Central memory CD8-positive, alpha-beta T cell (primary cell): Measurements from ENCODE around the gene FGB.

Source experiments
- ATAC-seq: fragments of 150-1000 bp; cut with Tn5 transposase; replicated peaks from 2 replicates; pipeline ENCODE4 v1.10.0; 2022; ENCODE audit warnings: mild to moderate bottlenecking, moderate FRiP score, moderate number of reproducible peaks; ENCODE audit not compliant: poor library complexity, severe bottlenecking; ENCODE audit errors: extremely low read depth
- DNase-seq, 2 donors: peaks; one replicate each; pipeline ENCODE4 v3.0.0; 2021; ENCODE audit warnings: low spot score in 2 of 2
- H3K27ac Mint-ChIP-seq: one replicate; pipeline ENCODE4 v1.8.0; 2022; ENCODE audit warnings: low read depth, mild to moderate bottlenecking, moderate library complexity, mixed read lengths
- H3K27me3 Mint-ChIP-seq: one replicate; pipeline ENCODE4 v1.8.0; 2022; ENCODE audit warnings: mixed read lengths
- H3K36me3 Mint-ChIP-seq: one replicate; pipeline ENCODE4 v1.8.0; 2022; ENCODE audit warnings: mild to moderate bottlenecking, moderate library complexity, mixed read lengths; ENCODE audit not compliant: insufficient read depth
- H3K4me1 Mint-ChIP-seq: one replicate; pipeline ENCODE4 v1.8.0; 2022; ENCODE audit warnings: mixed read lengths
- H3K4me3 Mint-ChIP-seq: one replicate; pipeline ENCODE4 v1.8.0; 2022; ENCODE audit warnings: mild to moderate bottlenecking, moderate library complexity, mixed read lengths
- H3K9me3 Mint-ChIP-seq: one replicate; pipeline ENCODE4 v1.8.0; 2022; ENCODE audit warnings: mixed read lengths

The FGB gene

GRCh38 chr4:154606728-154607723 is 44.2 kb downstream of the FGB start:
- Mint-ChIP-seq H3K27ac (no peak overlapping the region), H3K4me3 (no peak overlapping the region), H3K9me3 (no peaks in the 10 kb centered on the region), H3K36me3 (no peaks in the 10 kb centered on the region), H3K4me1 (no peaks in the 10 kb centered on the region), H3K27me3 (peaks cover 65% of the 10 kb centered on the region)
- ATAC-seq: no peak
- DNase-seq: no peak

GRCh38 chr4:154608361-154609252 is 45.8 kb downstream of the FGB start:
- Mint-ChIP-seq H3K4me3 (no peak overlapping the region), H3K27ac (no peak overlapping the region), H3K27me3 (peaks cover 58% of the 10 kb centered on the region), H3K9me3 (no peaks in the 10 kb centered on the region), H3K36me3 (no peaks in the 10 kb centered on the region), H3K4me1 (no peaks in the 10 kb centered on the region)
- DNase-seq (no peak), ATAC-seq (no peak)

- Mint-ChIP-seq H3K27ac (no peak overlapping the region), H3K4me3 (no peak overlapping the region), H3K36me3 (no peaks in the 10 kb centered on the region), H3K9me3 (no peaks in the 10 kb centered on the region), H3K4me1 (no peaks in the 10 kb centered on the region), H3K27me3 (peaks cover 54% of the 10 kb centered on the region)
- no peak for ATAC-seq
- no peak for DNase-seq
Observed at GRCh38 chr4:154609532-154609931, 46.7 kb downstream of the FGB start.

GRCh38 chr4:154610582-154610981 is 47.8 kb downstream of the FGB start:
- Mint-ChIP-seq H3K36me3 (no peaks in the 10 kb centered on the region), H3K4me1 (no peaks in the 10 kb centered on the region), H3K4me3 (no peak overlapping the region), H3K27me3 (peaks cover 46% of the 10 kb centered on the region), H3K27ac (no peak overlapping the region), H3K9me3 (no peaks in the 10 kb centered on the region)
- DNase-seq (no peak), ATAC-seq (no peak)

- Mint-ChIP-seq H3K36me3 (no peaks in the 10 kb centered on the region), H3K9me3 (no peaks in the 10 kb centered on the region), H3K4me3 (no peak overlapping the region), H3K27ac (no peak overlapping the region), H3K4me1 (no peaks in the 10 kb centered on the region), H3K27me3 (peaks cover 36% of the 10 kb centered on the region)
- DNase-seq (no peak), ATAC-seq (no peak)
Observed at GRCh38 chr4:154611833-154612232, 49.0 kb downstream of the FGB start.

GRCh38 chr4:154612472-154613414 is 49.9 kb downstream of the FGB start, which contains the start of gene FGG:
FGG (minus strand) TSS chr4:154612656; CDS start chr4:154612609, 47 bp downstream.
- no peak for DNase-seq
- no peaks in the 10 kb centered on the region for H3K4me1 Mint-ChIP-seq

GRCh38 chr4:154614306-154614705 is 51.5 kb downstream of the FGB start:
- Mint-ChIP-seq H3K4me1 (no peaks in the 10 kb centered on the region), H3K9me3 (no peaks in the 10 kb centered on the region), H3K27me3 (peaks cover 22% of the 10 kb centered on the region), H3K36me3 (no peaks in the 10 kb centered on the region), H3K27ac (no peak overlapping the region), H3K4me3 (no peak overlapping the region)
- DNase-seq: no peak
- ATAC-seq: no peak

More at GRCh38 chr4:154612472-154613414, 49.9 kb downstream of the FGB start, which contains the start of gene FGG:
- H3K27ac Mint-ChIP-seq: no peak within 1 kb of the TSS
- peaks cover 36% of the 10 kb centered on the region for H3K27me3 Mint-ChIP-seq
- ATAC-seq: no peak
- no peak within 1 kb of the TSS for H3K4me3 Mint-ChIP-seq
- H3K36me3 Mint-ChIP-seq: no peaks in the 10 kb centered on the region
- H3K9me3 Mint-ChIP-seq: no peaks in the 10 kb centered on the region

GRCh38 chr4:154615211-154615610 is 52.4 kb downstream of the FGB start:
- Mint-ChIP-seq H3K36me3 (no peaks in the 10 kb centered on the region), H3K27me3 (peaks cover 19% of the 10 kb centered on the region), H3K4me1 (no peaks in the 10 kb centered on the region), H3K27ac (no peak overlapping the region), H3K4me3 (no peak overlapping the region), H3K9me3 (no peaks in the 10 kb centered on the region)
- no peak for DNase-seq
- ATAC-seq: no peak

GRCh38 chr4:154616287-154616686 is 53.5 kb downstream of the FGB start:
- H3K27ac Mint-ChIP-seq: no peak overlapping the region
- H3K27me3 Mint-ChIP-seq: peaks cover 16% of the 10 kb centered on the region
- H3K36me3 Mint-ChIP-seq: no peaks in the 10 kb centered on the region
- no peak for ATAC-seq
- no peaks in the 10 kb centered on the region for H3K4me1 Mint-ChIP-seq
- no peaks in the 10 kb centered on the region for H3K9me3 Mint-ChIP-seq
- no peak for DNase-seq
- no peak overlapping the region for H3K4me3 Mint-ChIP-seq

- peaks cover 11% of the 10 kb centered on the region for H3K27me3 Mint-ChIP-seq
- no peaks in the 10 kb centered on the region for H3K9me3 Mint-ChIP-seq
- ATAC-seq (no peak), DNase-seq (no peak)
- no peaks in the 10 kb centered on the region for H3K4me1 Mint-ChIP-seq
- H3K27ac Mint-ChIP-seq: no peak overlapping the region
- H3K4me3 Mint-ChIP-seq: no peak overlapping the region
- H3K36me3 Mint-ChIP-seq: no peaks in the 10 kb centered on the region
Observed at GRCh38 chr4:154616731-154617130, 53.9 kb downstream of the FGB start.

- ATAC-seq (no peak), DNase-seq (no peak)
- H3K9me3 Mint-ChIP-seq: no peaks in the 10 kb centered on the region
- no peak overlapping the region for H3K4me3 Mint-ChIP-seq
- no peak overlapping the region for H3K27ac Mint-ChIP-seq
- H3K36me3 Mint-ChIP-seq: no peaks in the 10 kb centered on the region
- peaks cover under 1% of the 10 kb centered on the region for H3K27me3 Mint-ChIP-seq
- H3K4me1 Mint-ChIP-seq: no peaks in the 10 kb centered on the region
Observed at GRCh38 chr4:154617820-154618317, 55.1 kb downstream of the FGB start.
